Measurements from ENCODE around the gene CFAP46.
"Not testable (repeated sequence)": the region's sequence is repeated elsewhere in the genome, so short reads cannot be mapped to it uniquely, and the experiment has no call there.

Gene CFAP46

GRCh38 chr10:132860532-132860931, 81.8 kb downstream of the CFAP46 start:
- no peak for DNase-seq

GRCh38 chr10:132859084-132859855, 83.1 kb downstream of the CFAP46 start:
- DNase-seq, result no peak

- no peak for DNase-seq
These were observed 84.0 kb downstream of the CFAP46 start for GRCh38 chr10:132858121-132859081.

- DNase-seq, result no peak
These were observed 85.4 kb downstream of the CFAP46 start for GRCh38 chr10:132856869-132857524.

- DNase-seq, result no peak
These were observed 86.5 kb downstream of the CFAP46 start for GRCh38 chr10:132855889-132856288.

GRCh38 chr10:132851451-132851850, 90.9 kb downstream of the CFAP46 start:
- DNase-seq, result no peak

- no peak for DNase-seq
These were observed 91.5 kb downstream of the CFAP46 start for GRCh38 chr10:132850896-132851295.

GRCh38 chr10:132850246-132850645, 92.1 kb downstream of the CFAP46 start:
- DNase-seq, result no peak

- no peak for DNase-seq
These were observed 92.8 kb downstream of the CFAP46 start for GRCh38 chr10:132849546-132850031.

GRCh38 chr10:132848951-132849545, 93.3 kb downstream of the CFAP46 start:
- no peak for DNase-seq

- no peak for DNase-seq
These were observed 94.1 kb downstream of the CFAP46 start for GRCh38 chr10:132848291-132848701.

GRCh38 chr10:132847856-132848255, 94.5 kb downstream of the CFAP46 start:
- DNase-seq, result no peak

GRCh38 chr10:132847416-132847777, 95.0 kb downstream of the CFAP46 start:
- no peak for DNase-seq

GRCh38 chr10:132846631-132847415, 95.5 kb downstream of the CFAP46 start:
- no peak for DNase-seq

- DNase-seq, result no peak
These were observed 96.4 kb downstream of the CFAP46 start for GRCh38 chr10:132845780-132846595.

- no peak for DNase-seq
These were observed 97.3 kb downstream of the CFAP46 start for GRCh38 chr10:132845041-132845551.

GRCh38 chr10:132844069-132844809, 98.1 kb downstream of the CFAP46 start:
- DNase-seq, result no peak

- not testable (repeated sequence) for DNase-seq
These were observed 99.1 kb downstream of the CFAP46 start for GRCh38 chr10:132843276-132843675.

- DNase-seq, result no peak
These were observed 100.0 kb downstream of the CFAP46 start for GRCh38 chr10:132842397-132842796.

GRCh38 chr10:132841615-132841975, 100.8 kb downstream of the CFAP46 start:
- no peak for DNase-seq
